HepG2 (cell line): ENCODE measurements around the gene VAC14. TPM values are rescaled to one million over a fixed set of nuclear protein-coding genes. Genes with fewer than 3 reads are reported as not detected.
A peak's percentile ranks its signal among the peaks of the same experiment; 100 is the strongest.

Source experiments
- ATAC-seq: fragments of 200-7000 bp; cut with Tn5 transposase; 3 replicates; pipeline ENCODE4 v1.9.1; 2020; ENCODE audit warnings: mild to moderate bottlenecking, moderate library complexity
- BruUV-seq: library from RNA; stranded (reverse); fragments of 400-500 nt; replicated peaks from 2 replicates; lab custom pipeline; 2021; lab: Mats Ljungman, UMichigan
- CTCF ChIA-PET: fragments of 300-600 bp; formaldehyde crosslinking; extraction: SDS; loops from one replicate; lab custom pipeline; 2021; ENCODE audit warnings: low total read pairs, inconsistent platforms, low intra/inter-chr PET ratio; lab: Yijun Ruan, JAX
- POLR2A ChIA-PET: fragments of 350-600 bp; sonication (Branson Sonifier 250); formaldehyde crosslinking; loops from one replicate; lab custom pipeline; 2020; ENCODE audit warnings: antibody characterized with exemption, inconsistent platforms; lab: Yijun Ruan, JAX
- DNase-seq: peaks from one replicate; pipeline ENCODE4 v3.0.0-alpha.2; 2015; ENCODE audit warnings: low spot score
- FAIRE-seq: peaks from 3 replicates; lab custom pipeline; 2011; peaks lifted over from hg19 to GRCh38; lab: Jason Lieb, UNC
- H2AFZ ChIP-seq: one replicate; pipeline ENCODE4 v1.6.1; 2011; ENCODE audit warnings: low read length, inconsistent platforms
- H3K27ac ChIP-seq: fragments of 300-600 bp; 3 replicates; pipeline ENCODE4 v1.8.0; 2011; ENCODE audit warnings: mixed run types, mild to moderate bottlenecking, mixed read lengths, low read length, inconsistent platforms; ENCODE audit not compliant: insufficient read depth; ENCODE audit errors: extremely low read length
- H3K27me3 ChIP-seq, 2 experiments: fragments of 200-600 bp in 1 of 2; 2 replicates in 1 of 2; 3 replicates in 1 of 2; pipeline versions ENCODE4 v1.6.0 to v1.8.0; 2011; ENCODE audit warnings: low read length in 2 of 2, mild to moderate bottlenecking in 2 of 2, moderate library complexity in 2 of 2, inconsistent platforms in 1 of 2; ENCODE audit not compliant: insufficient read depth in 2 of 2, control insufficient read depth in 1 of 2
- H3K36me3 ChIP-seq, 2 experiments: fragments of 200-600 bp in 1 of 2; replicated peaks in 1 of 2; 2 replicates in 1 of 2; 3 replicates in 1 of 2; pipeline versions ENCODE4 v1.5.1 to v1.8.0; 2011; ENCODE audit warnings: low read length in 2 of 2, inconsistent platforms in 1 of 2; ENCODE audit not compliant: insufficient read depth in 2 of 2, control insufficient read depth in 1 of 2
- H3K4me1 ChIP-seq: 2 replicates; pipeline ENCODE4 v1.5.1; 2012; ENCODE audit warnings: low read length, inconsistent platforms; ENCODE audit not compliant: insufficient read depth
- H3K4me2 ChIP-seq: 2 replicates; pipeline ENCODE4 v1.6.0; 2011; ENCODE audit warnings: low read depth, low read length, inconsistent platforms
- H3K4me3 ChIP-seq, 3 experiments: fragments of 200-600 bp in 1 of 3; sonication (generic), shearing (Covaris generic) in 1 of 3; replicated peaks in 1 of 3; 2 replicates each; pipeline ENCODE4 v1.5.1; 2011 to 2016; ENCODE audit warnings: low read length in 3 of 3, inconsistent platforms in 2 of 3, low read depth in 2 of 3, mild to moderate bottlenecking in 2 of 3, control low read depth in 1 of 3, mixed read lengths in 1 of 3; ENCODE audit not compliant: insufficient read depth in 1 of 3
- H3K79me2 ChIP-seq: one replicate; pipeline ENCODE4 v1.6.1; 2011; ENCODE audit warnings: low read length, inconsistent platforms; ENCODE audit not compliant: insufficient read depth
- H3K9ac ChIP-seq: 2 replicates; pipeline ENCODE4 v1.6.0; 2011; ENCODE audit warnings: mild to moderate bottlenecking, low read depth, low read length, inconsistent platforms; ENCODE audit not compliant: insufficient read depth
- H3K9me3 ChIP-seq: 2 replicates; pipeline ENCODE4 v1.5.1; 2012; ENCODE audit warnings: mild to moderate bottlenecking, low read length
- H4K20me1 ChIP-seq: 2 replicates; pipeline ENCODE4 v1.6.0; 2011; ENCODE audit warnings: inconsistent platforms, mild to moderate bottlenecking, low read length, moderate library complexity; ENCODE audit not compliant: insufficient read depth
- FLYWCH1 ChIP-seq: sonication (generic); formaldehyde crosslinking; IDR thresholded peaks from 2 replicates; pipeline ENCODE4 v1.8.1; 2023; ENCODE audit warnings: mild to moderate bottlenecking, missing genetic modification reagents
- HNRNPL ChIP-seq: fragments of 200-400 bp; formaldehyde crosslinking; IDR thresholded peaks from 2 replicates; pipeline ENCODE4 v1.6.1; 2017; ENCODE audit warnings: mild to moderate bottlenecking, low read depth, low read length
- KLF13 ChIP-seq: sonication (generic); formaldehyde crosslinking; IDR thresholded peaks from 2 replicates; pipeline ENCODE4 v1.4.0; 2020; ENCODE audit warnings: mild to moderate bottlenecking, missing genetic modification reagents
- NR0B2 ChIP-seq: sonication (generic); formaldehyde crosslinking; IDR thresholded peaks from 2 replicates; pipeline ENCODE4 v1.4.0; 2020; ENCODE audit warnings: mild to moderate bottlenecking, missing genetic modification reagents
- NRL ChIP-seq: sonication (generic); formaldehyde crosslinking; IDR thresholded peaks from 2 replicates; pipeline ENCODE4 v1.5.0; 2020; ENCODE audit warnings: missing genetic modification reagents, mild to moderate bottlenecking, moderate library complexity, borderline replicate concordance
- PAXIP1 ChIP-seq: sonication (generic); formaldehyde crosslinking; conservative IDR thresholded peaks from 2 replicates; pipeline ENCODE4 v1.4.0; 2020; ENCODE audit warnings: mild to moderate bottlenecking, missing genetic modification reagents, moderate library complexity
- ZBTB33 ChIP-seq: sonication (generic); formaldehyde crosslinking; IDR thresholded peaks from 2 replicates; pipeline ENCODE4 v1.4.0; 2020; ENCODE audit warnings: missing genetic modification reagents
- ZBTB38 ChIP-seq: sonication (generic); formaldehyde crosslinking; IDR thresholded peaks from 2 replicates; pipeline ENCODE4 v1.5.1; 2020; ENCODE audit warnings: mild to moderate bottlenecking, missing genetic modification reagents
- ZBTB4 ChIP-seq: sonication (generic); formaldehyde crosslinking; IDR thresholded peaks from 2 replicates; pipeline ENCODE4 v1.4.0; 2020; ENCODE audit warnings: missing genetic modification reagents, mild to moderate bottlenecking, borderline replicate concordance
- ZBTB42 ChIP-seq: sonication (generic); formaldehyde crosslinking; IDR thresholded peaks from 2 replicates; pipeline ENCODE4 v1.5.0; 2020; ENCODE audit warnings: mild to moderate bottlenecking, missing genetic modification reagents
- ZC3H4 ChIP-seq: sonication (generic); formaldehyde crosslinking; IDR thresholded peaks from 2 replicates; pipeline ENCODE4 v1.4.0; 2020; ENCODE audit warnings: missing genetic modification reagents, borderline replicate concordance
- WGBS: methylation state at CpG from one replicate; pipeline ENCODE4 v1.1.6; 2017; ENCODE audit warnings: low lambda C conversion rate; 5-methylcytosine and 5-hydroxymethylcytosine counted together
- in situ Hi-C: cut with HindIII; loops from 2 replicates; pipeline ENCODE4 v1.10.0; 2017; ENCODE audit warnings: low pct_unique_long_range_greater_than_20kb; ENCODE audit not compliant: extremely low pct_ligation_motif_present
- intact Hi-C: fragments of 100-400 bp; cut with micrococcal nuclease; formaldehyde crosslinking; loops from one replicate; pipeline ENCODE4 v1.10.0; 2022; ENCODE audit not compliant: unreplicated experiment
- polyA plus RNA-seq, 8 experiments: library from polyadenylated mRNA; depleted of rRNA in 3 of 8; stranded (reverse) in 7 of 8; unstranded in 1 of 8; fragments of >200 nt; fragmentation: Illumina TruSeq in 4 of 8; extraction: Trizol in 4 of 8; gene quantifications; 2 replicates each; pipeline versions ENCODE4 v1.2.1 to v1.2.3, GENCODE V29; 2011 to 2016; ENCODE audit warnings: low read depth in 4 of 8, missing spikeins in 1 of 8, mixed read lengths in 1 of 8; ENCODE audit not compliant: insufficient read depth in 1 of 8
- total RNA-seq, 5 experiments: library from RNA; depleted of rRNA; stranded (reverse); fragments of >200 nt; fragmentation: Illumina TruSeq; extraction: Trizol; gene quantifications; 2 replicates each; pipeline ENCODE4 v1.2.3, GENCODE V29; 2016; ENCODE audit warnings: low read depth in 1 of 5

The VAC14 gene
- total and polyA plus RNA-seq, 2 of the 13 experiments (the other 11 are each of a cell fraction or from before 2014, with no cell fraction given): 23.5 to 24.6 TPM

GRCh38 chr16:70695331-70696070, 105.5 kb downstream of the VAC14 start:
- WGBS: 78% methylated on average over 10 of the region's 14 CpGs
- CTCF ChIA-PET: no interaction called here
- no peak overlapping the region for H3K4me2 ChIP-seq
- H3K9ac ChIP-seq: no peak overlapping the region; the same call in 1 of the 2 replicates
- POLR2A ChIA-PET: interaction anchor here (0.8 to 2.6 kb wide), 5 partner anchors 8 to 29 kb away, joined by 3 to 14 read pairs (median 9); no protein-coding TSS in a partner anchor
- in situ Hi-C loops: no loop called here
- no peaks in the 10 kb centered on the region for H3K27me3 ChIP-seq
- DNase-seq (peak; percentile 34), ATAC-seq (peak; percentile 39), FAIRE-seq (no peak)
- no peak overlapping the region for H2AFZ ChIP-seq
- H4K20me1 ChIP-seq: no peaks in the 10 kb centered on the region
- intact Hi-C loops: no loop called here
- peaks cover 48% of the 10 kb centered on the region for H3K4me1 ChIP-seq
- H3K9me3 ChIP-seq: no peaks in the 10 kb centered on the region
- H3K27ac ChIP-seq: no peak overlapping the region
- H3K4me3 ChIP-seq: no peak overlapping the region
- no TSS peak for BruUV-seq
- H3K36me3 ChIP-seq: peaks cover 8% of the 10 kb centered on the region in 2 experiments; a peak in 2 of 5 replicates
- no peaks in the 10 kb centered on the region for H3K79me2 ChIP-seq
- TF ChIP-seq ZBTB42 (CRISPR knock-in tag): no peak
- 0 out of 2 replicates have a peak, but pooled peaks have one; percentile 39 for TF ChIP-seq NR0B2 (CRISPR knock-in tag)
- TF ChIP-seq KLF13 (CRISPR knock-in tag): peak; percentile 49; the same call in 1 of the 2 replicates
- TF ChIP-seq PAXIP1 (CRISPR knock-in tag): no peak
- no peak for TF ChIP-seq FLYWCH1 (CRISPR knock-in tag)
- peak; percentile 48; the same call in 1 of the 2 replicates for TF ChIP-seq ZBTB4 (CRISPR knock-in tag)
- TF ChIP-seq ZC3H4: 0 out of 2 replicates have a peak, but pooled peaks have one; percentile 29
- peak; percentile 58; the same call in 1 of the 2 replicates for TF ChIP-seq ZBTB38 (CRISPR knock-in tag)
- TF ChIP-seq HNRNPL: peak; percentile 89
- TF ChIP-seq NRL: peak; percentile 69; the same call in 1 of the 2 replicates
- peak; percentile 98 for TF ChIP-seq ZBTB33 (CRISPR knock-in tag)
